ENCODE data around the gene PSMG2.
A peak's percentile ranks its signal among the peaks of the same experiment; 100 is the strongest.
"Not testable (repeated sequence)": the region's sequence is repeated elsewhere in the genome, so short reads cannot be mapped to it uniquely, and the experiment has no call there.

PSMG2 gene

GRCh38 chr18:12721495-12722275, 18.8 kb downstream of the PSMG2 start:
- FAIRE-seq (no peak), DNase-seq (ENCODE audit: insufficient read length, low spot score) (no peak)

- FAIRE-seq (no peak), DNase-seq (ENCODE audit: insufficient read length, low spot score) (no peak)
Measured at GRCh38 chr18:12722731-12723130, 19.9 kb downstream of the PSMG2 start.

- FAIRE-seq (no peak), DNase-seq (ENCODE audit: insufficient read length, low spot score) (no peak)
Measured at GRCh38 chr18:12726331-12726730, 23.5 kb downstream of the PSMG2 start.

- DNase-seq (ENCODE audit: insufficient read length, low spot score): peak; percentile 45
Measured at GRCh38 chr18:12726774-12727550, 24.1 kb downstream of the PSMG2 start.

GRCh38 chr18:12737243-12737902, 34.5 kb downstream of the PSMG2 start:
- no peak for DNase-seq (ENCODE audit: insufficient read length, low spot score)
- no peak for FAIRE-seq

More at GRCh38 chr18:12726774-12727550, 24.1 kb downstream of the PSMG2 start:
- peak; percentile 95 for FAIRE-seq

- DNase-seq (ENCODE audit: insufficient read length, low spot score) (no peak), FAIRE-seq (no peak)
Measured at GRCh38 chr18:12741351-12741750, 38.5 kb downstream of the PSMG2 start.

- DNase-seq (ENCODE audit: insufficient read length, low spot score): no peak
Measured at GRCh38 chr18:12742453-12742852, 39.6 kb downstream of the PSMG2 start.

GRCh38 chr18:12744103-12744502, 41.3 kb downstream of the PSMG2 start:
- no peak for FAIRE-seq
- DNase-seq (ENCODE audit: insufficient read length, low spot score): peak; percentile 29

More at GRCh38 chr18:12742453-12742852, 39.6 kb downstream of the PSMG2 start:
- no peak for FAIRE-seq

- no peak for FAIRE-seq
Measured at GRCh38 chr18:12745095-12745795, 42.4 kb downstream of the PSMG2 start.

GRCh38 chr18:12747530-12748315, 44.9 kb downstream of the PSMG2 start:
- DNase-seq (ENCODE audit: insufficient read length, low spot score) (no peak), FAIRE-seq (no peak)

More at GRCh38 chr18:12745095-12745795, 42.4 kb downstream of the PSMG2 start:
- DNase-seq (ENCODE audit: insufficient read length, low spot score): no peak

- no peak for FAIRE-seq
- DNase-seq (ENCODE audit: insufficient read length, low spot score): no peak
Measured at GRCh38 chr18:12748671-12749070, 45.8 kb downstream of the PSMG2 start.

GRCh38 chr18:12749121-12749520, 46.3 kb downstream of the PSMG2 start:
- DNase-seq (ENCODE audit: insufficient read length, low spot score) (no peak), FAIRE-seq (no peak)

GRCh38 chr18:12750076-12750714, 47.4 kb downstream of the PSMG2 start:
- FAIRE-seq (peak; percentile 72), DNase-seq (ENCODE audit: insufficient read length, low spot score) (no peak)

GRCh38 chr18:12750715-12751502, 48.1 kb downstream of the PSMG2 start:
- FAIRE-seq: no peak

GRCh38 chr18:12751503-12751884, 48.7 kb downstream of the PSMG2 start:
- no peak for DNase-seq (ENCODE audit: insufficient read length, low spot score)

More at GRCh38 chr18:12750715-12751502, 48.1 kb downstream of the PSMG2 start:
- DNase-seq (ENCODE audit: insufficient read length, low spot score): no peak

GRCh38 chr18:12751891-12752290, 49.0 kb downstream of the PSMG2 start:
- FAIRE-seq (no peak), DNase-seq (ENCODE audit: insufficient read length, low spot score) (no peak)

More at GRCh38 chr18:12751503-12751884, 48.7 kb downstream of the PSMG2 start:
- no peak for FAIRE-seq

GRCh38 chr18:12754511-12754910, 51.7 kb downstream of the PSMG2 start:
- no peak for DNase-seq (ENCODE audit: insufficient read length, low spot score)
- FAIRE-seq: no peak

GRCh38 chr18:12755606-12756005, 52.8 kb downstream of the PSMG2 start:
- not testable (repeated sequence) for FAIRE-seq

More at GRCh38 chr18:12755606-12756005, 52.8 kb downstream of the PSMG2 start:
- DNase-seq (ENCODE audit: insufficient read length, low spot score): not testable (repeated sequence)

All from GM19239 (cell line).